Placental epithelial cell (primary cell): Measurements from ENCODE around the gene CCDC148. TPM values are rescaled to one million over a fixed set of nuclear protein-coding genes. Genes with fewer than 3 reads are reported as not detected.

Source experiments
- small RNA-seq: library from RNA; depleted of rRNA; stranded (forward); fragments of <200 nt; gene quantifications from one replicate; pipeline ENCODE3, GENCODE V24; 2012
- total RNA-seq: library from RNA; depleted of rRNA; stranded (reverse); fragments of >200 nt; gene quantifications from 2 replicates; pipeline ENCODE4 v1.2.3, GENCODE V29; 2012

CCDC148 gene
- 0.11 TPM in 1 of 2 replicates, not detected in the other for total RNA-seq

GRCh38 chr2:158456309-158457066 is at the start of gene CCDC148, which contains the start of gene PKP4:
Gene CCDC148 (minus strand): TSS chr2:158456753. CDS start chr2:158456439, 314 bp downstream.
Gene PKP4 (plus strand): TSS chr2:158456952. CDS start chr2:158533185, 76,233 bp downstream.

Small RNAs within 50 kb of the gene (small RNA-seq; reads per million reads assigned to genes)
- gene RN7SL393P = not detected

Other genes starting within 250 kb of the CCDC148 start
- 14.5 and 26.2 TPM in 2 replicates for gene PKP4, start 199 bp upstream of the CCDC148 start, total RNA-seq